H9 (cell line): Measurements from ENCODE around the gene OMP. TPM values are rescaled to one million over a fixed set of nuclear protein-coding genes. Genes with fewer than 3 reads are reported as not detected.
A peak's percentile ranks its signal among the peaks of the same experiment; 100 is the strongest.

Experiments
- DNase-seq: peaks from one replicate; pipeline ENCODE4 v3.0.0-alpha.2; 2017
- H2AFZ ChIP-seq: one replicate; pipeline ENCODE4 v1.6.1; 2013; ENCODE audit warnings: mild to moderate bottlenecking, low read length, control low read depth, moderate library complexity
- H2AK5ac ChIP-seq: 2 replicates; pipeline ENCODE4 v1.6.1; 2013; ENCODE audit warnings: low read length, control low read depth, mixed read lengths; ENCODE audit not compliant: insufficient read length
- H2BK120ac ChIP-seq: one replicate; pipeline ENCODE4 v1.6.1; 2013; ENCODE audit warnings: low read depth, mild to moderate bottlenecking, low read length, control low read depth, inconsistent platforms; ENCODE audit not compliant: poor library complexity, severe bottlenecking
- H2BK12ac ChIP-seq: 2 replicates; pipeline ENCODE4 v1.6.1; 2013; ENCODE audit warnings: low read length, control low read depth, mixed read lengths, low read depth; ENCODE audit not compliant: insufficient read length
- H2BK15ac ChIP-seq: 2 replicates; pipeline ENCODE4 v1.6.1; 2013; ENCODE audit warnings: low read depth, low read length, control low read depth
- H2BK20ac ChIP-seq: one replicate; pipeline ENCODE4 v1.6.1; 2013; ENCODE audit warnings: low read depth, mild to moderate bottlenecking, low read length, control low read depth, inconsistent platforms; ENCODE audit not compliant: poor library complexity, severe bottlenecking
- H2BK5ac ChIP-seq: 2 replicates; pipeline ENCODE4 v1.6.1; 2013; ENCODE audit warnings: low read length, control low read depth, mixed read lengths; ENCODE audit not compliant: insufficient read length
- H3K14ac ChIP-seq: 2 replicates; pipeline ENCODE4 v1.6.1; 2013; ENCODE audit warnings: low read length, control low read depth; ENCODE audit not compliant: insufficient read depth
- H3K18ac ChIP-seq: 2 replicates; pipeline ENCODE4 v1.6.1; 2013; ENCODE audit warnings: low read depth, mild to moderate bottlenecking, mixed read lengths, low read length, control low read depth; ENCODE audit not compliant: insufficient read length
- H3K23ac ChIP-seq: 2 replicates; pipeline ENCODE4 v1.6.1; 2013; ENCODE audit warnings: low read length, control low read depth, mixed read lengths, low read depth; ENCODE audit not compliant: insufficient read length
- H3K23me2 ChIP-seq: 2 replicates; pipeline ENCODE4 v1.6.1; 2013; ENCODE audit warnings: low read depth, mild to moderate bottlenecking, mixed read lengths, low read length, control low read depth; ENCODE audit not compliant: insufficient read length, poor library complexity, severe bottlenecking
- H3K27ac ChIP-seq: 2 replicates; pipeline ENCODE4 v1.5.1; 2013; ENCODE audit warnings: low read length, control low read depth, mixed read lengths, low read depth; ENCODE audit not compliant: insufficient read length
- H3K27me3 ChIP-seq: 2 replicates; pipeline ENCODE4 v1.6.1; 2013; ENCODE audit warnings: low read length, control low read depth, inconsistent platforms; ENCODE audit not compliant: insufficient read depth
- H3K4ac ChIP-seq: 2 replicates; pipeline ENCODE4 v1.6.1; 2013; ENCODE audit warnings: low read depth, mild to moderate bottlenecking, control low read depth, inconsistent platforms, low read length, moderate library complexity
- H3K4me1 ChIP-seq: 2 replicates; pipeline ENCODE4 v1.6.1; 2013; ENCODE audit warnings: low read length, control low read depth, inconsistent platforms; ENCODE audit not compliant: insufficient read depth
- H3K4me2 ChIP-seq: 2 replicates; pipeline ENCODE4 v1.6.1; 2013; ENCODE audit warnings: low read length, control low read depth, mixed read lengths; ENCODE audit not compliant: insufficient read length, insufficient read depth
- H3K56ac ChIP-seq: 2 replicates; pipeline ENCODE4 v1.6.1; 2013; ENCODE audit warnings: low read depth, mild to moderate bottlenecking, mixed read lengths, low read length, control low read depth; ENCODE audit not compliant: insufficient read length
- H3K79me1 ChIP-seq: 2 replicates; pipeline ENCODE4 v1.6.1; 2013; ENCODE audit warnings: low read depth, mild to moderate bottlenecking, moderate library complexity, low read length, control low read depth, inconsistent platforms; ENCODE audit not compliant: insufficient read depth, poor library complexity, severe bottlenecking
- H3K79me2 ChIP-seq: 2 replicates; pipeline ENCODE4 v1.6.1; 2013; ENCODE audit warnings: low read length, control low read depth, inconsistent platforms; ENCODE audit not compliant: insufficient read depth
- H3K9ac ChIP-seq: 2 replicates; pipeline ENCODE4 v1.6.1; 2013; ENCODE audit warnings: low read length, control low read depth, mixed read lengths; ENCODE audit not compliant: insufficient read length; ENCODE audit errors: extremely low read depth
- H3K9me3 ChIP-seq: one replicate; pipeline ENCODE4 v1.6.1; 2013; ENCODE audit warnings: low read depth, low read length, inconsistent platforms; ENCODE audit not compliant: control insufficient read depth
- H3T11ph ChIP-seq: one replicate; pipeline ENCODE4 v1.6.1; 2013; ENCODE audit warnings: mild to moderate bottlenecking, low read length, control low read depth, inconsistent platforms
- H4K20me1 ChIP-seq: one replicate; pipeline ENCODE4 v1.6.1; 2013; ENCODE audit not compliant: control insufficient read depth, insufficient read length, insufficient read depth
- H4K5ac ChIP-seq: 2 replicates; pipeline ENCODE4 v1.6.1; 2013; ENCODE audit warnings: low read depth, mild to moderate bottlenecking, mixed read lengths, low read length, control low read depth; ENCODE audit not compliant: insufficient read length
- H4K8ac ChIP-seq: replicated peaks from 2 replicates; pipeline ENCODE4 v1.6.1; 2013; ENCODE audit warnings: low read length, control low read depth, mixed read lengths, low read depth; ENCODE audit not compliant: insufficient read length
- H4K91ac ChIP-seq: 2 replicates; pipeline ENCODE4 v1.6.1; 2013; ENCODE audit warnings: low read depth, mild to moderate bottlenecking, moderate library complexity, mixed read lengths, low read length, control low read depth; ENCODE audit not compliant: insufficient read length
- H3K27ac Mint-ChIP-seq, 3 experiments: 2 replicates in 2 of 3; 3 replicates in 1 of 3; pipeline ENCODE4 v1.8.0; 2020 to 2021; ENCODE audit warnings: mixed read lengths in 3 of 3, mild to moderate bottlenecking in 1 of 3, moderate library complexity in 1 of 3
- H3K27me3 Mint-ChIP-seq: 2 replicates; pipeline ENCODE4 v1.8.0; 2021; ENCODE audit warnings: low read depth, mild to moderate bottlenecking, moderate library complexity, mixed read lengths
- H3K36me3 Mint-ChIP-seq, 3 experiments: 2 replicates in 2 of 3; 3 replicates in 1 of 3; pipeline ENCODE4 v1.8.0; 2020 to 2021; ENCODE audit warnings: low read depth in 3 of 3, mixed read lengths in 3 of 3; ENCODE audit not compliant: insufficient read depth in 1 of 3
- H3K4me1 Mint-ChIP-seq, 2 experiments: 2 replicates each; pipeline ENCODE4 v1.8.0; 2020; ENCODE audit warnings: mixed read lengths in 2 of 2
- H3K4me3 Mint-ChIP-seq, 2 experiments: 2 replicates in 1 of 2; 3 replicates in 1 of 2; pipeline ENCODE4 v1.8.0; 2020 to 2021; ENCODE audit warnings: mild to moderate bottlenecking in 2 of 2, mixed read lengths in 2 of 2, moderate library complexity in 1 of 2
- H3K9me3 Mint-ChIP-seq, 2 experiments: 2 replicates in 1 of 2; 3 replicates in 1 of 2; pipeline ENCODE4 v1.8.0; 2020; ENCODE audit warnings: mild to moderate bottlenecking in 2 of 2, mixed read lengths in 2 of 2, moderate library complexity in 1 of 2
- WGBS: extraction: QIAGEN DNeasy Blood & Tissue Kit; methylation state at CpG from one replicate; pipeline ENCODE4 v1.1.7; 2013; ENCODE audit warnings: missing lambda C conversion rate, low lambda C conversion rate, mixed read lengths; ENCODE audit not compliant: insufficient read length; ENCODE audit errors: extremely low coverage; 5-methylcytosine and 5-hydroxymethylcytosine counted together
- total RNA-seq: library from RNA; stranded (reverse); gene quantifications from 2 replicates; pipeline ENCODE4 v1.2.1, GENCODE V29; 2021
- TF ChIP-seq, protein P1 (sequence below): fragments of 200-600 bp; sonication (generic); conservative IDR thresholded peaks from 3 replicates; pipeline ENCODE4 v1.8.0; 2021; ENCODE audit warnings: antibody characterized with exemption, mild to moderate bottlenecking

Gene OMP
- total RNA-seq, 1 experiment from 2014 or later, result not detected

DNA sequence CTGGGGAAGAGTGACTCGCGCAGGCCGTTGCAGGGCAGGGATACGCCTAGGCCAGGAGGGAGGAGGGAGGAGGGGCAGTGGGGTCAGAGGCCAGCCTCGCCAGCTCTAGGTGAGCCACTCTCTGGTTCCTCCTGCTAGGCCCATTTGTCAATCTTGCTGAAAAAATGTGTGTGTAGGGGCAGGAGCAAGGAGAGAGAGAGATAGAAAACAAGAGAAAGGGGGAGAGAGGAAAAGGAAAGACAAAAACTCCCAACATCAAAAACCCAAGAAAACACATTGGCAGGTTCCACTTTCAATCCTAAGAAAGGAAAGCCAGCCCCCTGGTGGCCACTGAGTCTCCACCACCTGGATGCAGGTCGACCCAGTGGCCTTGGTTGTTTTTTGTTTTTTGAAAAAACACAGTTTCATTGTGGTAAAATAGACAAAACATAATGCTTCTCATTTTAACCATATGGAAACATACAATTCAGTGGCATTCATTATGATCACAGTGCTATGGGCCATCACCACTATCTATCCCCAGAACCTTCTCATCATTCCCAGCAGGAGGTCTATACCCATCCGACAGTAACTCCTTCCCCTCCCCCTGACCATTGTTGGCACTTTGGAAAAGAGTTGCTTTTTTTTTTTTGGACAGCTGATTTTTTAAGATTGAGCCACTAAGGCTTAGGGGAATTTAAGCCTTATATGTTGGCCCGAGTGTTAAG is 10.9 kb downstream of the OMP start:
- H3K27me3 Mint-ChIP-seq, result no peaks in the 10 kb centered on the region; the same call in 1 of the 2 replicates
- Histone ChIP-seq H3K27ac (no peak overlapping the region), H2BK15ac (no peak overlapping the region), H4K20me1 (no peaks in the 10 kb centered on the region), H2BK120ac (no peak overlapping the region), H3K23ac (no peak overlapping the region), H2AFZ (no peak overlapping the region), H3K9me3 (no peaks in the 10 kb centered on the region), H2AK5ac (no peak overlapping the region), H3K4me1 (no peaks in the 10 kb centered on the region), H3K23me2 (no peaks in the 10 kb centered on the region), H4K8ac (no peak overlapping the region), H2BK20ac (no peak overlapping the region), H4K5ac (no peak overlapping the region), H2BK12ac (no peak overlapping the region), H4K91ac (no peak overlapping the region), H3K18ac (no peak overlapping the region), H3K79me1 (no peaks in the 10 kb centered on the region), H3T11ph (no peak overlapping the region), H3K79me2 (no peaks in the 10 kb centered on the region), H3K4ac (no peak overlapping the region), H3K14ac (no peak overlapping the region), H3K9ac (no peak overlapping the region), H2BK5ac (no peak overlapping the region), H3K56ac (no peak overlapping the region), H3K27me3 (no peaks in the 10 kb centered on the region), H3K4me2 (no peak overlapping the region)
- peak overlapping the region in 2 of 3 experiments; percentile 19 to 82; a peak in 2 of 7 replicates for H3K27ac Mint-ChIP-seq
- no peak overlapping the region for H3K4me3 Mint-ChIP-seq
- peaks cover 5 to 8% of the 10 kb centered on the region in 2 experiments for H3K4me1 Mint-ChIP-seq
- DNase-seq, result peak; percentile 61
- TF ChIP-seq, protein P1, sequence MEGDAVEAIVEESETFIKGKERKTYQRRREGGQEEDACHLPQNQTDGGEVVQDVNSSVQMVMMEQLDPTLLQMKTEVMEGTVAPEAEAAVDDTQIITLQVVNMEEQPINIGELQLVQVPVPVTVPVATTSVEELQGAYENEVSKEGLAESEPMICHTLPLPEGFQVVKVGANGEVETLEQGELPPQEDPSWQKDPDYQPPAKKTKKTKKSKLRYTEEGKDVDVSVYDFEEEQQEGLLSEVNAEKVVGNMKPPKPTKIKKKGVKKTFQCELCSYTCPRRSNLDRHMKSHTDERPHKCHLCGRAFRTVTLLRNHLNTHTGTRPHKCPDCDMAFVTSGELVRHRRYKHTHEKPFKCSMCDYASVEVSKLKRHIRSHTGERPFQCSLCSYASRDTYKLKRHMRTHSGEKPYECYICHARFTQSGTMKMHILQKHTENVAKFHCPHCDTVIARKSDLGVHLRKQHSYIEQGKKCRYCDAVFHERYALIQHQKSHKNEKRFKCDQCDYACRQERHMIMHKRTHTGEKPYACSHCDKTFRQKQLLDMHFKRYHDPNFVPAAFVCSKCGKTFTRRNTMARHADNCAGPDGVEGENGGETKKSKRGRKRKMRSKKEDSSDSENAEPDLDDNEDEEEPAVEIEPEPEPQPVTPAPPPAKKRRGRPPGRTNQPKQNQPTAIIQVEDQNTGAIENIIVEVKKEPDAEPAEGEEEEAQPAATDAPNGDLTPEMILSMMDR, result peak; percentile 88
- no CpG with 5 or more reads among the region's 8 CpGs for WGBS
- no peaks in the 10 kb centered on the region; a peak in 1 of 7 replicates for H3K36me3 Mint-ChIP-seq
- H3K9me3 Mint-ChIP-seq, result no peaks in the 10 kb centered on the region
